ENCODE data around the gene EPN1. TPM values are rescaled to one million over a fixed set of nuclear protein-coding genes. Genes with fewer than 3 reads are reported as not detected.

EPN1 gene
- 103 TPM for polyA plus RNA-seq (ENCODE audit: insufficient read length)

DNA sequence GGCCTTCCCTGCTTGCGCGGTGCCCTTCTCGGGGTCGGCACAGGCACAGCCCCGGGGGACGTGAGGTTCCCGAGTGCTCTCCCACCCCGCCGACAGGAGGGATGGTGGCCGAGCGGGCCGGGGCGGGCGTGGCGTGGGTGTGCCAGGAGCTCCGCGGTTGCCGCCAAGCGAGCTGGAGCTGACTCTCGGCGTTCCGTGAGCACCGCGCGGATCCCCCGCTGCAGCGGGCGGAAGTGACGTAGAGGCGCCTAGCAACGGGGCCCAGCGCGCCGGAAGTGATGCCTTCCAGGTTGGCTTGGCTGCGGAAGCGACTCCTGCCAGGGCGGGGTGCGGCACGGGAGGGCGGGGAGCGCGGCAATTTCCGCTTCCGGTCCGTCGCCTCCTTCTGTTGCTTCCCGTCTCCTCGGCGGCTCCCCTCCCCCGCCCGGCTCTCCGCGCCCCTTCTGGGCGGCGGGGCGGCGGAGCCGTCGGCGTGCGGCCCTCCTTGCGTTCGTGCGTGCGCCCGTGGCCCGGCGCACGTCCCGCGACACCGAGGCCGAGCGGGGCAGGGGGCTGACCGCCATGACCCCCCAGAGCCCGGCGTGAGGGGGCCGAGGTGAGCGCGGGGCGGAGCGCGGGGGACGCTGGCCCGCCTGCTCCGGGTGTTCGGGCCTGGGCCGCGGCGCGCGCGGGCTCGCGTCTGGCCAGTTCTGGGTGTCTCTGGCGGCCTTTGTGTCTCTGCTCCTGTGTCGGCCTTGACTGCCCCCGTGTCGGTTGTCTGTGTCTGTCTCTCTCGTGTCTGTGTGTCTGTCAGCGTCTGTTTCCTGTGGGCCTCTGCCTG is at the start of gene EPN1:
Gene EPN1 (plus strand): TSS at position 386 of the 820 bp plus-strand sequence. CDS start 3,402 bp downstream, outside the sequence.
- peak; percentile 96 for DNase-seq

DNA sequence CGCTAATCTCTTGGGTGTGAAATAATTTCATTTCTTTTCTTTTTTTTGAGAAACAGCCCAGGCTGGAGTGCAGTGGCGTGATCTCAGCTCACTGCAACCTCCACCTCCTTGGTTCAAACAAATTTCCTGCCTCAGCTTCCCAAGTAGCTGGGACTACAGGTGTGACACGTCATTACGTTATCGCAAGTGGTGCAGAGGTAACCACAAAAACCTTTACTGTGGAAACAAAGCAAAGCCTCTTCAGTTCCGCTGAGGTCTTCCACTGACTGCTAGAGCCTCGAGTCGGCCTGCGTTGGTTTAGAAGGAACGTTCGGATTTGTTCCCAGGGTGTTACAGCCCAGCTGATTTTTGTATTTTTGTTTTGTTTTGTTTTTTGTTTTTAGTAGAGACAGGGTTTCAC is 48.7 kb upstream of the EPN1 start:
- DNase-seq: no peak

- DNase-seq: peak; percentile 90
Observed at GRCh38 chr19:55632463-55632834, 42.6 kb upstream of the EPN1 start.

DNA sequence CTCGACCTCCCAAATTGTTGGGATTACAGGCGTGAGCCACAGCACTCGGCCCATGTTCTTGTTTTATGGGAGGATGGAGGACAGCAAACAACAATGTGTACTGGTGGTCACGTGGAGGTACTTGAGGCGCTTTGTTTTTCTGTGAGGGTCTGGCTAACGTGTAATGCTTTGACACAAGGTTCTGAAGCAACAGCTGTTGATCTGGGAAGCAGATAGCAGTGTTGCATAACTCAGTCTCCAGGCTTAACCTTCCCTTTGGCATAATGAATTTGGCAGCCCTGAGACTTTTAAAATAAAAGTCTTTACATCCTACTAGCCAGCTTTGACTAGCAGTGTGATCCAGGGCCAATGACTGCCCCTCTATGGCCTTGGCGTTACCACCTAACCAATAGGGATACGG is 41.2 kb upstream of the EPN1 start:
- no peak for DNase-seq

- no peak for DNase-seq
Observed at GRCh38 chr19:55635334-55635717, 39.7 kb upstream of the EPN1 start.

- no peak for DNase-seq
Observed at GRCh38 chr19:55635856-55636440, 39.1 kb upstream of the EPN1 start.

DNA sequence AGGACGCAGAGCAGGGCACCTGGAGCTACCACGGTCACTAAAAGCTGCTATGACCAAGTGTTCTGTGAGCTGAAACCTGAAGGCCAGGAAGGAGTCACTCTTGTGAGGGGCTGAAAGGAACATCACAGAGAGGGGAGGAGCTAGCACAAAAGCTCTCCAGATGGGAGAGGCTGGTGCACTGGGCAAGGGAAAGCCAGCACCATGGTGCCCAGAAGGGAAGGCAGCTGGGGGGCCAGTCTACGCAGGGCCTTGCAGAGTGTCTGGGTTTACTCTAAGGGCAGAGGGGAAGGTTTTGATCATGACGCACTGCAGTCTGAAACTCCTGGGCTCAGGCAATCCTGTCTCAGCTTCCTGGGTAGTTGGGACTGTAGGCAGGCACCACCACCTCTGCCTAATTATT is 38.3 kb upstream of the EPN1 start:
- no peak for DNase-seq

GRCh38 chr19:55637534-55637933 is 37.5 kb upstream of the EPN1 start:
- no peak for DNase-seq

DNA sequence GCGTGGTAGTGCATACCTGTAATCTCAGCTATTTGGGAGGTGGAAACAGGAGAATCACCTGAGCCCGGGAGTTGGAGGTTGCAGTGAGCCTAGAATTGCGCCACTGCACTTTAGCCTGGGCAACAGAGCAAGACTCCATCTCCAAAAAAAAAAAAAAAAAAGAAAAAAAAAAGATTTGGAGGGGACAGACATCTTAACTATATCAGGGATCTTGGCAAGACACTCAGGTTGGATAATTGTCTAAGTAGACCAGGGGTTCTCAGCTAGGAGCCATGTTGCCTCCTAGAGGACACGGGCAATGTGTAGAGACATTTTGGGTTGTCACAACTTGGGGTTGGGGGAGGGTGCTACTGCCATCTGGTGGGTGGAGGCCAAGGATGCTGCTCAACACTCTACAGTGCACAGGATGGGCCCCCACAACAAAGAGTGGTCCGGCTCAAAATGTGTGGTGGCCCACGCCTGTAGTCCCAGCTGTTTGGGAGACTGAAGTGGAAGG is 36.1 kb upstream of the EPN1 start:
- DNase-seq: no peak

DNA sequence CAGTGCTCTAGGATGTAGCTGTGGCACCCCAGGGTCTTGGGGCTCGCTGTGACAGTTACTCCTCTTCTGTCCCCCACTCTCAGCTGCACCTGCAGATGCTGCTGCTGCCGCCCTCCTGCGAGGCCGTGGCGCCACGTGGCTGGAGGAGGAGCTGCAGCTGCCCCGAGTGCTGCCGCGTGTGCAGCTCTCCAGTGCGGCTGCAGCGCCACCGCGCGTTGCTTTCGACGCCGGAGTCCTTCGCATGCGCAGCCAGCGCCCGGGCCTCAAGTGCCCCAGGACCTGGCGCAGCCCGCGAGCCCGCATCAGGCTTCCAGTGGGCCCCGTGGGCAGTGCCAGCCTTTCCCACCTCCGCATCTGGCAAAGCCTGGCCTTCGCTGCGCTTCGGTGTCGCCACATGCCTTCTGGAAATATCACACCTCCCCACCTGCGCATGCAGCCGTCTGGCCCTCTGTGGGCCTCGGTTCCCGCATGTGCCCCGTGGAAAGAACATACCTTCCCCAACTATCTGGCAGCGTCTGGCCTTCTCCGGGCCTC is 34.9 kb upstream of the EPN1 start:
- peak; percentile 77 for DNase-seq

- peak; percentile 84 for DNase-seq
Observed at GRCh38 chr19:55640577-55641425, 34.2 kb upstream of the EPN1 start, which contains the start of gene ZNF580. ZNF580 (plus strand) TSS chr19:55641002; CDS start chr19:55642509, 1,507 bp downstream.

DNA sequence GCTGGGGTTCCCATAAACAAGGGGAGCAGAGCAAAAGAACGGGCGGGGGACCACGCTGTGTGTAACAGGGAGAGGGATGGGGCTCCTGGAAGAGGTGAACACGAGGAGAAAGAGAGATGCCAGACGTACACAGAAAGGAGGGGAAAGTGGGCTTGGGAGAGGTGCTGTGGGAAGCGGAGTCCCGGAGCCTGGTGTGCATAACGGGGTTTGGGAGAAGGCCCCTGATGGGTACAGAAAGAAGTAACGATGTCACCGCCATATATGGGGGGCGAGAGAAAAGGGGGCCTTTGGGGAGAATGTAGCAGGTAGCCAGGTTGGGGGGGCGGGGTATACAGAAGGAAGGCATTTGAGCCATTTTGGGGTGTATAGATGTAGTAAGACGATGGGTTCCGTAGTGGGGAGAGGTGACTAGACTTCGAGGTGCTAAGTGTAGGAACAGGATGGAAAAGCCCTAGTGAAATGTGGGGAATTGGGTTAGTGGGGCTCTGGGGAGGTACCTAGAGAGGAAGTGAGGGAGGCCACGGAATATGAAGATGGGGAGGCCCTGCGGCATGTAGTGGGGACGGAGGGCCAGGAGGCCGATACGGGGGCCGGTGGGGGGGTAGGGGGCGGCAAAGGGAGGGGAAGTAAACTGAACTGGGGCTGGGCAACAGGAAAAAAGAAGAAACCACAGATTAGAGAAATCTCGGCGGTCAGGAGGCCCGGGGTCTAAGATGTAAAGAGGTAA is 33.4 kb upstream of the EPN1 start:
- DNase-seq: no peak

GRCh38 chr19:55642153-55643002 is 32.6 kb upstream of the EPN1 start:
- no peak for DNase-seq

DNA sequence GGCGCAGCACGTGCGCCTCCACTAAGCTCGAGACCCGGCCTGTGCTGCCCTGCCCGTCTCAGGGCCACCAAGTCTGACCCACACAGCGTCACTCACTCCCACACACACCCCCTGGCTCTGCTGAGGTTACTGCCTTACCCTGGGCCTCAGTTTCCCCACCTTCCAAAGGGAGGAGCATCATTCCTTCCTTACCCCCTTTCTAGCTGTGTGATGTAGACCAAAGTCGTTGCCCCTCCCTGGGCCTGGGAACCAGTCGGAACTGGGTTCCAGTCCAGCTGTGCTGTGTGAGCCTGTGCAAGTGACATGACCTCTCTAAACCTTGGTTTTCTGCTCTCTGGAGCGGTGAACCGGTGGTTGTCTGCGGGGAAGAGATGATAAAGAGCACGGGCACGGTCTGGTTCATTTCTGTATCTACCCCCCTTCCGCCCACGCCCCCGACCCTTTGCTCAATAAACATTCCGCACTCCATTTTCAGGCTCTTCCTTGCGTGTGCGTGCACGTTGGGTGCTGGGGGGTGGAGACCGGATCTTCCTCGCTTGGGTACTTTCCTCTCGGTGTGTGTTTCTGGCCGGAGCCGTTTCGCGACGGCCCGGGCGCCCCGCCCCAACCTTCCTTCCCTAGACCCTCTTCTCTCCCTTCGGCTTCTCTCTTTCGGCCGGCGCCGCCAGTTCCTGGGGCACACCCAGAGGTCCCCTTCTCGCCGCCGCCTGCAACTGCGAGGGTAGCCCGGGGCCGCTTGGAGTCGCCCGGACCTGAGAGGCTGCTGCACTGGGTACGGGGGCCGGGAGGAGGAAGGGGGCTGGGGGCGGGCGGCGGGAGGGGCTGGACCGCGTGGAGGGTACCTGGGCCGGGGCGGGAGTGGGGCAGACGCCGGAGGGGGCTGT is 31.8 kb upstream of the EPN1 start, which contains the start of gene ZNF581:
Gene ZNF581 (plus strand): TSS at position 647 of the 884 bp plus-strand sequence. CDS start 923 bp downstream, outside the sequence.
- peak; percentile 83 for DNase-seq

GRCh38 chr19:55643887-55644176 is 31.2 kb upstream of the EPN1 start:
- no peak for DNase-seq

DNA sequence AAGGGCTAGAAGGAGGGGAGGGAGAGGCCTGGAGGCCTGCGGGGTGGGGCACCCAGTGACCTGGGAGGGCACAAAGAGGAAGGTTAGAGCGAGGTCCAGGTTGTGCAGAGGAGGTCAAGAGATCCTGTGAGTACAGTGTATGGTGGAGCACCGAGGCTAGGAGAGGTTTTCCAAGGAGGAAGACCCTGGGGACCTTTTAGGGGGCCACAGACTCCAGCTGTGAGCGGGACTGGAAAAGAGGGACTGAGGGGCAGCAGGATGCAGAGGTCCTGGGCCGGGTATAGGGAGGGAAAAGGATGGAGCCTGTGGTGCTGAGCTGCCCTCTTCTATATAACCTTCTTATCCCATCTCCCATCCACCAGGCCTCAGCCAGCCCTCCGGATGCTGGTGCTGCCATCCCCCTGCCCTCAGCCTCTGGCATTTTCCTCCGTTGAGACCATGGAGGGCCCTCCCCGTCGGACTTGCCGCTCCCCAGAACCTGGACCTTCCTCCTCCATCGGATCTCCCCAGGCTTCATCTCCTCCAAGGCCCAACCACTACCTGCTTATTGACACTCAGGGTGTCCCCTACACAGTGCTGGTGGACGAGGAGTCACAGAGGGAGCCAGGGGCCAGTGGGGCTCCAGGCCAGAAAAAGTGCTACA is 30.7 kb upstream of the EPN1 start:
- DNase-seq: no peak

DNA sequence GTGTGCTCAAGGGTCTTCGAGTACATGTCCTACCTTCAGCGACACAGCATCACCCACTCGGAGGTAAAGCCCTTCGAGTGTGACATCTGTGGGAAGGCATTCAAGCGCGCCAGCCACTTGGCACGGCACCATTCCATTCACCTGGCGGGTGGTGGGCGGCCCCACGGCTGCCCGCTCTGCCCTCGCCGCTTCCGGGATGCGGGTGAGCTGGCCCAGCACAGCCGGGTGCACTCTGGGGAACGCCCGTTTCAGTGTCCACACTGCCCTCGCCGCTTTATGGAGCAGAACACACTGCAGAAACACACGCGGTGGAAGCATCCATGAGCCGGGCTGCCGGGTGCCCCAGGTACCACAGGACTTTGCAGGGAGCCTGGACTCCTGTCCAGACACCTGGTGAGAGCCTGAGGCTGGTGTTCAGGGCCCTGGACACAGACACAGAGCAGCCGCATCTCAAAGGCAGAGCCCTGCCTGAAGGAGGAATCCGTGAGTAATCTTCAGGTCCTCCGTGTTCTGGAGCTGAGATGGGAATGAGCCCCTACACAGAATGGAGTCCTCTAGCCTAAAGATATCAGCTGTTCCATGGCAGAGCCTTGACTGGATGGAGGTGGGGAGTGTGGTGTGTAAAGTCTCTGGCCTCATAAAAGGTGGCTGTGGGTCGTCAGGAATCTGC is 30.0 kb upstream of the EPN1 start:
- DNase-seq: no peak

DNA sequence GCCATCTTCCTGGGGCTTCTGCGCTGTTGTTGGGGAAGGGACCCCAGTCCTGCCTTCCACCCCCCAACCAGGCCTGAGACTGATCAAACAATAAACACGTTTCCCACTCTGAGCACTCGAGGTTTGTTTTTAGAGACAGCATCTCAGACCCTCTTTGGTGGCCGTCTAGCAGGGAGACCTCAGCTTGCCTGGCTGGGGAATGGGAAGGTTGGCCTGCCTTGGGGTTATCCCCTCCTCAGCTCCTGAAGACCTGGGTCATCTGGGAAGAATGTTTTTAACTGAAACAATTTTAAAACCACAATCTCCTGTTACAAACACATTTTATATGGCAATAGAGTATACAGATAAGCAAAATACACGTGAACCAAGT is 29.5 kb upstream of the EPN1 start:
- DNase-seq: no peak

All from hindlimb muscle (tissue), 1 donor.